Effector CD8-positive, alpha-beta T cell (primary cell): ENCODE measurements around the gene SHQ1.

Experiments used
- DNase-seq: peaks from one replicate; lab custom pipeline; 2025; lab: John Stamatoyannopoulos, UW
- total RNA-seq, 4 experiments: gene quantifications; one replicate each; lab custom pipeline; 2026; lab: John Stamatoyannopoulos, UW

SHQ1 gene
- total RNA-seq, result 27.7 to 44.3 (median 34.3) reads per million in 4 experiments

DNA sequence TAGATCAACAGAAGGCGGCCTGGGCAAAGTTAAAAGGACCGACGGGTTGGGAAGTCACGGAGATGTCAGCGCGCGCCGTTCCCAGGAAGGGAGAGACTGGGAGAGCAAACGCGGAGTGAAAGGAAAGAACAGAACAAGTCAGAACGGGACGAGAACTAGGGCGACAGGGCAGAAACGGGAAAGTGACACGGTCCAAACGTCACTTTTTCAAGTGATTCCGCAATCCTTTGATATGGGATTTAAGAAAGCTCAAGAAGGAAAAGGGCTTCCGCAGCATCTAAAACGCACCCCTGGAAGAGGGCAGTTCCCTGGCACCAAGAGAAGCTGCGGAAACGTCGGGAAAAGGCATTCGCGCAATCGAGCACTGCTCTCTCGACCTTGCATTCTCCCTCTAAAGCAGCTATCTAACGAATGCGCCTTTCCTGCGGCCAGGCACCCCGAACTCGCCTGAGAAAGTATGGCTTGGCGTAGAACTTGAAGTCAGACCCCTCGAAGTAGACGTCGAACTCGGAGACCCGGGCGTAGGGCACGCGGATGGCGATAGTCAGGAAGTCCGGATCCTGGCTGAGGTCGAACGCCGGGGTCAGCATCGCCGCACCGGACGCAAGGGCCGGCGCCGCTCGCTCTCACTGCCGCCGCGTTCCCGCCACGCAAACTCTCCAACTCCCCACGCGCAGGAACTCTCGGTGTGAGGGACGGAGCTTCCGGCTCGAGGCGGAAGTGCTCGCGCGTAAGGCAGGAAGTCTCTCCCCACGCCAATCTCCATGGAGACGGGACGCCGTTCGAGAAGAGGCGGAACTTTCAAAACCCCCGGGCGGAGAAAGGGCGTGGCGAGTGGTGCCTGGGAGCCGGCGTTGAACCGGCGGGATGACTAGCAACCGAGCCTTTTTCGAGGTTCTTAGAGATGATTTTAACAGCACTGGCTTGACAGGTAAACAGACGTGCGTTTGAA, at the start of gene SHQ1:
TSS of gene SHQ1 (minus strand) at position 695 of the 952 bp plus-strand sequence. CDS start at position 590, 105 bp downstream.
- peak; percentile 93 for DNase-seq

- DNase-seq, result no peak
Measured at GRCh38 chr3:72897758-72898007, 49.4 kb upstream of the SHQ1 start.

GRCh38 chr3:72896996-72897757, 48.9 kb upstream of the SHQ1 start:
- DNase-seq, result no peak

GRCh38 chr3:72894976-72895552, 46.8 kb upstream of the SHQ1 start:
- no peak for DNase-seq

DNA sequence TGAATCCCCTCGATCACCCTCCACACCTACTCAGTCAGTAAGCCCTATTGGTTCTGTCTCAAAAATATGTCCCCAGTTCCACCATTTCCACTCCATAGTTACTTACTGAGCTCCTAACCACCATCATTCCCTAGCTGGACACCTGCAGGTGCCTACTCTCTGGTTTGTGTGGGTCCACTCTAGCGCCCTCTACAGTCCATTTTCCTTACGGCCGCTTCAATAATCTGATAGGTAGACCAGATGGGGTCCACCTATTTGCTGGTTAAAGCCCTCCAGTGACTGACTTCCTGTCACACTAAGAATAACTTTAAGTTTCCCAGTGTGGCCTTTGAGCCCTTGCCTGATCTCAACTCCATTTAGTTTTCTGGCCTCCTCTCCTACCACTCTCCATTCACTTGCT, 44.6 kb upstream of the SHQ1 start:
- no peak for DNase-seq

DNA sequence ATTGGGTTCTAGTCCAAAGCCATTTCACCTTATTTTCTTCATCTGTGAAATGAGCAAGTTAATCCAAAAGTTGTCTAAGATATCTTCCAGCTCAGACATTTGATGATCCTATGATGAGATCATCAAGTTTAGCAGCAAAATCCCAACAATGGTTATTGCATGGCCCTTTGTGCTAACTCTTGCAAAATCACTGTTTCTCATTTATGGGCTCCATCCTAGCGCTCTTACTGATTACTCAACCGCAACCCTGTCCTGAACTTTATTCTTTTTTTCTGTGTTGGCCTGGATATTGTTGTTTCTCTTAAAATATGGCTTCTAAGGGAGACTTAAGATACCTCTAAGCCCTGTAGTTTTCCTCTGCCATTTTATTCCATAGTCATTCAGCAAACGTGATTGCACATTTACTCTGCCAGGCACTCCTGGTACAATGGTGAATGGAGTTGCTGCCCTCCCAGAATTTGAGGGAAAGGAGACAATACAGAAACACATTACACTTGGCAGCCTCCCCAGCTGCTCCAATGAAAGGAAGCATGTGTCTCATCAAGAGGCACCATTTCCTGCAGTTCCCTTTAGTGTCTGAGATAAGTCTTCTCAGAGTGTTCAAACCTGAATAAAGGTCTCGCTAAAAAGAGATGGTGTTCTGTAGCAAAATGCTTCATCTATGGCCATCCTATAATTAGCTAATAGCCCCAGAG, 44.0 kb upstream of the SHQ1 start:
- DNase-seq, result no peak

GRCh38 chr3:72891053-72891855, 43.0 kb upstream of the SHQ1 start:
- DNase-seq, result no peak

DNA sequence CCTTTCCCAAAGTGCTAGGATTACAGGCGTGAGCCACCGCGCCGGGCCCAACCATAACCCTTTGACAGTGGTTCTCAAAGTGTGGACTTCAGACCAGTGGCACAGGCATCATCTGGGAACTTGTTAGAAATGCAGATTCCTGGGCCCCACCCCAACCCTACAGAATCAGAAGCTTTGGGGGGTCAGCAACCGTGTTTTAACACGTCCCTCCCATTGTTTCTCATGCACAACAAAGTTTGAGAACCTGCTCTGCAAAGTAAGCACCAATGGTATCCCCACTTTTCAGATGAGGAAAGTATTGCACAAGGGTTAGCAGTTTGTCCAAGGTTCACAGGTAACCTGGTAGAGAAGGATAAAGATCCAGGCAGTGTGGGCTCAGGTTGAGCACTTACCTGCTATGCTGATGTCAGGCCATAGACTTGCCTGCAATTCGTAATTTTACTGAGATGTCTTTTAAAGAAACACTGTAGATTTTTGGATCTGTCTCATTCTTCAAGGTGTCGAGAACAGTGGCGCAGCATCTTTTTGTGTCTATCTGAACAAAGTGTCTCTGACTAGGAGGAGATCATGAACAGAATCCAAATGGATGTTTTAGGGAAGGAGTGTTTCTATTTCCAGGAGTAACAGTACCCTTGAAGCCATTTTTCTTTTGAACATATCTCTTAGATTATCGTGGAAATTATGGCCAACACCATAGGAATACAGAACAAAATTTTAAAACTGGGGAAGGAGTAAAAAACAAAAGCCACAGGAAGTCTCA, 42.1 kb upstream of the SHQ1 start:
- no peak for DNase-seq

- DNase-seq, result no peak
Measured at GRCh38 chr3:72889310-72890165, 41.3 kb upstream of the SHQ1 start.

GRCh38 chr3:72888546-72889309, 40.5 kb upstream of the SHQ1 start:
- DNase-seq, result no peak

DNA sequence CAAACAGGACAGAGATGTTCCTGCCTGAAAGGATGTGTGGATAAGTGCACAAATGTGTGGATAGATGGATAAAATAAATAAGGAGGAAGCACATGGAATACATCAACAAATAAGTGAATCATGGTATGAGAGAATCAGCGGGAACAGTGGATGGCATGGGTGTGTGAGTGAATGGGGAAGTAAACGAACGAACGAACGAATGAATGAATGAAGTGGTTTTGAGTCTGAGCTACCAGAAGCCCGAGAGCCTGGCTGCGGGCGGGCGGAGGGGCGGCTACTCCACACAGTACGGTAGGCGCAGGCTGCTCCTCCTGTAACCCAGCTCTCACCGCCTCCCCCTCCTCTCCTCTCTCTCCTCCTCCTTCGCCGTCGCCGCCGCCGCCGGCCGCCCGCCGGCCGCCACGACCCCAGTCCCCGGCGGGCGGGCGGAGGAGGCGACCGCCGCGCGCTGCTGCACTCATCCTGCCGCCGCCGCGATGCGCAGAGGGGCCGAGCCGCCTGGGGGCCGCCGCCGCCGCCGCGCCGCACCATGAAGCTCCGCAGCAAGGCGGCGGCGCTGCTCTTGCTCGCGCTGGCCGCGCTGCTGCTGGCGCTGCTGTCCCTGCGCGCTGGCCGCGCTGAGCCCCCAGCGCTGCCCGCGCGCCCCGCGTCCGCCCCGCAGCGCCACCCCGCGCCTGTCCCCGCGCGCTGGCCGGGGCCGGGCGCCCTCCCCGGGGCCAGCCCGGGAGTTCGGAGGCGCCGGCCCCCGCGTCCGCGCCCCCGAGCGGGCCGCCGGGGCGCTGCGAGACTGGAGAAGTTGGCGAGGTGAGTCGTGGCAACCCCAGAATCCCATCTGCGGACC, 39.7 kb upstream of the SHQ1 start, which contains the start of gene GXYLT2:
TSS of gene GXYLT2 (plus strand) at position 342 of the 841 bp plus-strand sequence. CDS start at position 530, 188 bp downstream.
- no peak for DNase-seq

- no peak for DNase-seq
Measured at GRCh38 chr3:72887343-72887704, 39.1 kb upstream of the SHQ1 start.

DNA sequence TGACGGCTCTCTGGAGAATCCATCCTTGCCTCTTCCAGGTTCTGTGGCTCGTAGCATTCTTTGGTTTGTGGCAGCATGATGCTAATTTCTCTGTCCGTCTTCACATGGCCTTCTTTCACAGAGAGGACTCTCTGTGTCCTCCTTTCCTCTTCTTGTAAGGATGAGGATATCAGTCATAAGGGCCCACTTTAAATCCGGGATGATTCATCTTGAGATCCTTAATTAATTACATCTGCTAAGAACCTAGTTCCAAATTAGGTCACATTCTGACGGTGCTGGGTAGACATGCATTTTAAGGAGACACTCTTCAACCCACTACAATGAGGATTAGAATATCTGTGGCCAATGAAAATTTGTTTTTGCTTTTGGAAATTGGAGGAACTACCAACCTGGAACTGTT, 23.9 kb upstream of the SHQ1 start:
- DNase-seq, result no peak

- DNase-seq, result no peak
Measured at GRCh38 chr3:72862314-72863090, 14.3 kb upstream of the SHQ1 start.

DNA sequence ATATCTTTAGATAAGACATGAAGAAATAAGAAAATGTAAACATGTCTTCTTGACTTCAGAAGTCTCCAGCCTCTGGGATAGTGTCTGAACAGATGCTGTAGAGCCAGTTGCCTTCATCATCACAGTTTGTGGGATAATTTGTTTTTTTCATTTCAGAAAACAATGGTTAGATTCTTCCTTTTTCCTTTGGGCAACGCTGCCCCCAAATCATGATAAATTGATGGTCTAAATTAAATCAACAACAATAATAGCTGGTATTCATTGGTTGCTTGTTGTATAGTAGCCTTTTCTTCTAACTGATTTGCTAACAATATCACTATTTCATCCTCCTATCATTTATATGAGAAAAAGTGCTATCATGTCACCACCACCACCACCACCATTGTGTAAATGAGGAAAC, 12.6 kb upstream of the SHQ1 start:
- DNase-seq, result no peak

DNA sequence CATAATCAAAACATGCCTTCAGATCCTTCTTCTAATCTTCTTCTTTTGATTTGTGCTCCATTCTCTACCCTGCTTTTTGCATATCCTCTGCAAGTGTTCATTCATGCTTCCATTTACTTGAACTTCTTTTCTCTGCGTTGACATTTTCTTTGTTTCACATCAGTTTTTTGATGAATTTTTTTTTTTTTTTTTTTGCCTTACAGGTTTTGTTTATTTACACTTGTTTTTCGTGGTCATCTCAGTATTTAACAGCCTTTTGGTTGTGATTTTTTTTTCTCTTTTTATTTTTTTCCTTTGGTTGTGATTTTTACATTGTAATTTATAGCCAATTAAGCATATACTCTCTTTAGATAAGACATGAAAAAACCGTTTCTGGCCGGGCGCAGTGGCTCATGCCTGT, 11.8 kb upstream of the SHQ1 start:
- DNase-seq, result no peak

GRCh38 chr3:72855001-72855400, 6.8 kb upstream of the SHQ1 start:
- DNase-seq, result no peak
